Ishikawa (cell line): ENCODE data around the gene TNFAIP8L3.

ENCODE experiments used
- CEBPB ChIP-seq: IDR thresholded peaks from 2 replicates; pipeline ENCODE4 v1.6.1; 2012
- EGR1 ChIP-seq: IDR thresholded peaks from 2 replicates; pipeline ENCODE4 v1.6.1; 2012
- EP300 ChIP-seq: IDR thresholded peaks from 2 replicates; pipeline ENCODE4 v1.6.1; 2012; ENCODE audit warnings: borderline replicate concordance
- USF1 ChIP-seq: IDR thresholded peaks from 2 replicates; pipeline ENCODE4 v1.6.1; 2012
- YY1 ChIP-seq: IDR thresholded peaks from 2 replicates; pipeline ENCODE4 v1.6.1; 2012; ENCODE audit warnings: low read depth
- TF ChIP-seq, protein P1 (sequence below): IDR thresholded peaks from 2 replicates; pipeline ENCODE4 v1.6.1; 2012
- TF ChIP-seq, protein P2 (sequence below): IDR thresholded peaks from 2 replicates; pipeline ENCODE4 v1.6.1; 2012; ENCODE audit warnings: low read depth, mild to moderate bottlenecking

DNA sequence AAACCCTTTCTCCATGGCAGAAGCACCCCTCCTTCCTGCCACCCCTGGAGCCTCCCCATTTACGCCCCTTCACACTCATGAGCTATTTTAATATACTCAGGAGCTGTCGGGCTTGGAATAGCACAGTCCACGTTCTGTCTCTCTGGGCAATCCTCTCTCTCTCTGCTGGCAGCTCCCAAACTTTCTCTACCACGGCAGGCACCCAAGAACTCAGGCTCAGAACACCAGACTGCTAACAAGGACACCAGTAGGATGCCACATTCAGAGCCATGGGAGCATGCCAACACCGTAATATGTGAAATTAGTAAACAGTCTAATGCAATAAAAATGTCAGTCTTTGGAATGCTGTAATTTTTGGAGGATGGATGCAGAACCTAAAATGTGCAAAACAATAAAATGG is 19.3 kb downstream of the TNFAIP8L3 start:
- TF ChIP-seq YY1 (no peak), USF1 (no peak), EP300 (no peak), CEBPB (no peak), EGR1 (no peak)
- TF ChIP-seq, protein P1, sequence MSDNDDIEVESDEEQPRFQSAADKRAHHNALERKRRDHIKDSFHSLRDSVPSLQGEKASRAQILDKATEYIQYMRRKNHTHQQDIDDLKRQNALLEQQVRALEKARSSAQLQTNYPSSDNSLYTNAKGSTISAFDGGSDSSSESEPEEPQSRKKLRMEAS, result no peak
- TF ChIP-seq, protein P2, sequence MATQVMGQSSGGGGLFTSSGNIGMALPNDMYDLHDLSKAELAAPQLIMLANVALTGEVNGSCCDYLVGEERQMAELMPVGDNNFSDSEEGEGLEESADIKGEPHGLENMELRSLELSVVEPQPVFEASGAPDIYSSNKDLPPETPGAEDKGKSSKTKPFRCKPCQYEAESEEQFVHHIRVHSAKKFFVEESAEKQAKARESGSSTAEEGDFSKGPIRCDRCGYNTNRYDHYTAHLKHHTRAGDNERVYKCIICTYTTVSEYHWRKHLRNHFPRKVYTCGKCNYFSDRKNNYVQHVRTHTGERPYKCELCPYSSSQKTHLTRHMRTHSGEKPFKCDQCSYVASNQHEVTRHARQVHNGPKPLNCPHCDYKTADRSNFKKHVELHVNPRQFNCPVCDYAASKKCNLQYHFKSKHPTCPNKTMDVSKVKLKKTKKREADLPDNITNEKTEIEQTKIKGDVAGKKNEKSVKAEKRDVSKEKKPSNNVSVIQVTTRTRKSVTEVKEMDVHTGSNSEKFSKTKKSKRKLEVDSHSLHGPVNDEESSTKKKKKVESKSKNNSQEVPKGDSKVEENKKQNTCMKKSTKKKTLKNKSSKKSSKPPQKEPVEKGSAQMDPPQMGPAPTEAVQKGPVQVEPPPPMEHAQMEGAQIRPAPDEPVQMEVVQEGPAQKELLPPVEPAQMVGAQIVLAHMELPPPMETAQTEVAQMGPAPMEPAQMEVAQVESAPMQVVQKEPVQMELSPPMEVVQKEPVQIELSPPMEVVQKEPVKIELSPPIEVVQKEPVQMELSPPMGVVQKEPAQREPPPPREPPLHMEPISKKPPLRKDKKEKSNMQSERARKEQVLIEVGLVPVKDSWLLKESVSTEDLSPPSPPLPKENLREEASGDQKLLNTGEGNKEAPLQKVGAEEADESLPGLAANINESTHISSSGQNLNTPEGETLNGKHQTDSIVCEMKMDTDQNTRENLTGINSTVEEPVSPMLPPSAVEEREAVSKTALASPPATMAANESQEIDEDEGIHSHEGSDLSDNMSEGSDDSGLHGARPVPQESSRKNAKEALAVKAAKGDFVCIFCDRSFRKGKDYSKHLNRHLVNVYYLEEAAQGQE, result no peak
